GM10847 (cell line): Measurements from ENCODE around the gene TMED7.

Experiments
- POLR2A ChIP-seq: IDR thresholded peaks from 2 replicates; pipeline ENCODE4 v1.6.1; 2011; ENCODE audit not compliant: insufficient read length; ENCODE audit errors: extremely low read depth

Gene TMED7

DNA sequence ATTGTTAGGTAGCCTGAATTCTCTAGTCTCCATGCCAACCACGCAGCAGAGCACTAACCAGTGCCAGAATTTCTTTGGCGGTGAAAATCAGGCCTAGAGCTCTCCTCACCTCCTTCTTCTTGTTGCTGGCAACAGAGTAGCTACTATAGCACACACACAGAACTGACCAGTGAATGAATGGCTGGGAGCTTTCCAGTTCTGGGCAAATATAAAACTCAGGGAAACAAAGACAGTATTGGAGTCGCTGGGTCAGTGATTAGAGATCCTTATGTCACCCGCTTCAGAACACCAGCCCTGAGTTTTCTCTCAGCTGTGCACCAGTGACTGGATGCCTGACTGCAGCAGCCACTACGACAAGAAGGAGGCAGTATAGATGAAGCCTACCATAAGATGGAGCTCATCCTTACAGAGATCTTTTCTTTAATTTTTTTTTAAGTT is 54.4 kb downstream of the TMED7 start:
- TF ChIP-seq POLR2A, result no peak

DNA sequence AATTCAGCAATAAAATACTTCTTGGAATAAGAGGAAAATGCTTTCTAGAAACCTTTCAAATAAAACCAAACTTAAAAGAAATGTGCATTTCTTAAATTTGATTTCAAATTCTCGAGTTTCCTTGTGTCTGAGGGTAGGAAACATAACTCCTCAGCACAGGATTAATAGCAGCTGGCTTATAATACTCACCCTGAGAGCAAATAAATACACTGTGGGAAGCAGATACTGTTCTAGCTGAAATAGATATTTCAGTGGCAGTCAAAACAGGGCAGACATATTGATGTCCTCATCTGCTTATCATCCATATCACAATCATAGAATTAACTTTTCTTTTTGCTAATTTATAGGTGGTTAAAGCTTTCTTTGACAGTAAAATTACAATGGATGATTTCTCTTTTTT is 57.2 kb downstream of the TMED7 start:
- TF ChIP-seq POLR2A, result no peak

DNA sequence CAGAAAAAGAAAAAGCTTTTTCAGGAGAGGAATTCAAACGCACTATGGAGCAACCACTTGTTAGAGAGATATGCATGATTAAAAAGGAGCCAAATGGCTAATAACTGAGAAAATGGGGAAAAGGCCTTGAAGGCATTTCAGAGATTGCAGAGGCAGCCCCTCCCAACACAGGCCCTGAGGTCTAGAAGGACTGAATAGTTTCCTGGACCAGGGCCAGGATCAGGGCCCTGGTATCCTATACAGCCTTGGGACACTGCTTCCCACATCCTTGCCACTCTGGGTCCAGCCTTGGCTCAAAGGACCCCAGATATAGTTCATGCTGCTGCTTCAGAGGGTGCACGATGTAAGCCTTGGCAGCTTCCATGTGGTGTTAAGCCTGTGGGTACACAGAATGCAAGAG is 60.6 kb downstream of the TMED7 start:
- TF ChIP-seq POLR2A, result no peak
